ENCODE results near the gene ARL16. TPM values are rescaled to one million over a fixed set of nuclear protein-coding genes. Genes with fewer than 3 reads are reported as not detected.

Gene ARL16
- total RNA-seq, 1 experiment from 2014 or later: 47.5 TPM

DNA sequence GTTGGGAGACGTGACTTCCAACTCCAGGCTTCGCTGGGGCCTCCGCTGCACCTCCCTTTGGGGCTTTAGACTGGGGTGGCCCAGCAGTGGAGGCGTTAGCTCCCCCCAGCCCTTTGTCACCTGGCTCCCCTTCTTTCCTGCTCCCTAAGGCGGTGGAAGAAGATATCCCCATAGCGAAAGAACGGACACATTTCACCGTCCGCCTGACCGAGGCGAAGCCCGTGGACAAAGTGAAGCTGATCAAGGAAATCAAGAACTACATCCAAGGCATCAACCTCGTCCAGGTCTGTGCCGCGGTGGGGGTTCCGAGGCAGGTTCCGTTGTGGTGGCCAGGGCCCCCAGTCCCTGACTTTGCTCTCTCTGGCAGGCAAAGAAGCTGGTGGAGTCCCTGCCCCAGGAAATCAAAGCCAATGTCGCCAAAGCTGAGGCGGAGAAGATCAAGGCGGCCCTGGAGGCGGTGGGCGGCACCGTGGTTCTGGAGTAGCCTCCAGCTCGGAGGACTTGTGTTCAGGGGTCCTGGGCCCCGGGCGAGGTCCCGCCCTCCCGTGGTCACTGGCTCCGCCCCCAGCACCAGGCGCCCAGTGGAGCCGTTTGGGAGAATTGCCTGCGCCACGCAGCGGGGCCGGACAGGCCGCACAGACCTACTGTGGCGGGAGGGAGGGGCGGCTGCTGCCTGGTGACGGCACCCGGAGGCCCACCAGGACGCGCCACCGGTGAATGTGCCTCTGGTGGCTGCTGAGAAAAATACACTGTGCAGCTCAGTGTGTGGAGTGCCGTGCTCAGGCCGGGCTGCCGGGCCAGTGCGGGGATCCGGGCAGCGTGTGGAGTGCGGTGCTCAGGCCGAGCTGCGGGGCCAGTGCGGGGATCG lies 23.4 kb upstream of the ARL16 start:
- peaks cover 25 to 42% of the 10 kb centered on the region in 2 experiments for H3K4me1 ChIP-seq (ENCODE audit: control insufficient read depth in 1 of 2, insufficient read depth in 2 of 2, low read length in 2 of 2)
- H3K27ac ChIP-seq (ENCODE audit: low read depth, low read length): no peak overlapping the region; the same call in 1 of the 2 replicates
- H3K27me3 ChIP-seq (ENCODE audit: insufficient read depth, low read length): no peaks in the 10 kb centered on the region
- peaks cover 16 to 43% of the 10 kb centered on the region in 2 experiments; a peak in 3 of 4 replicates for H3K36me3 ChIP-seq (ENCODE audit: control insufficient read depth in 1 of 2, insufficient read depth in 2 of 2, low read length in 2 of 2)
- no peak overlapping the region for H3K4me3 ChIP-seq (replicated peaks in 1 of 2; ENCODE audit: low read depth in 1 of 2, low read length in 2 of 2)
- H3K9me2 ChIP-seq (ENCODE audit: insufficient read depth): no peaks in the 10 kb centered on the region
- TF ChIP-seq CTCF (IDR thresholded peaks at IDR 0.05 in 2 of 3, conservative IDR thresholded peaks at IDR 0.05 in 1 of 3; ENCODE audit: borderline replicate concordance in 1 of 3, insufficient read depth in 1 of 3, low read depth in 2 of 3, low read length in 2 of 3) (peak in 2 of 3 experiments; percentile 15 to 35; a peak in 2 of 6 replicates), SIN3A (IDR thresholded peaks at IDR 0.05; ENCODE audit: low read depth) (no peak)
- TSS peak; percentile 1 for BruUV-seq (replicated peaks)
- no peak overlapping the region for H2AFZ ChIP-seq (ENCODE audit: low read depth, low read length, poor library complexity, severe bottlenecking)
- no peak for ATAC-seq
- H3K79me2 ChIP-seq (ENCODE audit: insufficient read depth, low read length): peaks cover 57% of the 10 kb centered on the region
- CTCF ChIA-PET: no interaction called here
- no peaks in the 10 kb centered on the region for H3K9me3 ChIP-seq (ENCODE audit: control insufficient read depth in 1 of 2, insufficient read depth in 1 of 2, low read depth in 1 of 2, low read length in 2 of 2)
- no peaks in the 10 kb centered on the region; the same call in 1 of the 2 replicates for H4K20me1 ChIP-seq (ENCODE audit: insufficient read depth)
- intact Hi-C loops (cut with micrococcal nuclease): no loop called here
- POLR2A ChIA-PET: interaction anchor here (1.0 to 1.4 kb wide), 2 partner anchors 23 to 126 kb away, joined by 3 to 5 read pairs; partner anchors contain the start of genes ARL16, HGS and MCRIP1
- no peak for DNase-seq (ENCODE audit: low read depth, low spot score)
- RAD21 ChIA-PET (ENCODE audit: low non-redundant PET in 1 of 2, low total read pairs in 2 of 2, uncharacterized antibody in 2 of 2, unreplicated experiment in 2 of 2): no interaction called here
- H3K9ac ChIP-seq (ENCODE audit: low read length): no peak overlapping the region
- H3K4me2 ChIP-seq (ENCODE audit: low read length): no peak overlapping the region

DNA sequence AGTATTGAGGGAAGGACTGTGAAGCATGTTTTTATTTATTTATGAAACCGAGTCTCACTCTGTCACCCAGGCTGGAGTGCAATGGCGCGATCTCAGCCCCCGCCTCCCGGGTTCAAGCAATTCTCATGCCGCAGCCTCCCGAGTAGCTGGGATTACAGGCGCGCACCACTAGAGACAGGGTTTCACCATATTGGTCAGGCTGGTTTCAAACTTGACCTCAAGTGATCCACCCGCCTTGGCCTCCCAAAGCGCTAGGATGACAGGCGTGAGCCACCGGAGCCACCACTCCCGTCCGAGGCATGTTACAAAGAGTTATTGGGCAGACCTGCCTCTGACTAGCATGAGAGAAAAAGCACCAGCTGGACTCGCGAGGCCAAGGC lies 22.6 kb upstream of the ARL16 start:
- peaks cover 64% of the 10 kb centered on the region for H3K79me2 ChIP-seq (ENCODE audit: insufficient read depth, low read length)
- no peaks in the 10 kb centered on the region for H3K27me3 ChIP-seq (ENCODE audit: insufficient read depth, low read length)
- POLR2A ChIA-PET: interaction anchor here (1.0 to 1.4 kb wide), 2 partner anchors 22 to 127 kb away, joined by 3 to 5 read pairs; partner anchors contain the start of genes ARL16, HGS and MCRIP1
- no TSS peak for BruUV-seq (replicated peaks)
- CTCF ChIA-PET: no interaction called here
- no peaks in the 10 kb centered on the region for H3K9me3 ChIP-seq (ENCODE audit: control insufficient read depth in 1 of 2, insufficient read depth in 1 of 2, low read depth in 1 of 2, low read length in 2 of 2)
- no peaks in the 10 kb centered on the region for H3K9me2 ChIP-seq (ENCODE audit: insufficient read depth)
- no peak for ATAC-seq
- no peaks in the 10 kb centered on the region; the same call in 1 of the 2 replicates for H4K20me1 ChIP-seq (ENCODE audit: insufficient read depth)
- H2AFZ ChIP-seq (ENCODE audit: low read depth, low read length, poor library complexity, severe bottlenecking): no peak overlapping the region
- no peak overlapping the region for H3K4me2 ChIP-seq (ENCODE audit: low read length)
- peaks cover 27 to 42% of the 10 kb centered on the region in 2 experiments for H3K4me1 ChIP-seq (ENCODE audit: control insufficient read depth in 1 of 2, insufficient read depth in 2 of 2, low read length in 2 of 2)
- RAD21 ChIA-PET (ENCODE audit: low non-redundant PET in 1 of 2, low total read pairs in 2 of 2, uncharacterized antibody in 2 of 2, unreplicated experiment in 2 of 2): no interaction called here
- no peak overlapping the region; the same call in 1 of the 2 replicates for H3K27ac ChIP-seq (ENCODE audit: low read depth, low read length)
- no peak overlapping the region for H3K4me3 ChIP-seq (replicated peaks in 1 of 2; ENCODE audit: low read depth in 1 of 2, low read length in 2 of 2)
- intact Hi-C loops (cut with micrococcal nuclease): no loop called here
- DNase-seq (ENCODE audit: low read depth, low spot score): no peak
- H3K9ac ChIP-seq (ENCODE audit: low read length): no peak overlapping the region
- peaks cover 19 to 49% of the 10 kb centered on the region in 2 experiments; a peak in 3 of 4 replicates for H3K36me3 ChIP-seq (ENCODE audit: control insufficient read depth in 1 of 2, insufficient read depth in 2 of 2, low read length in 2 of 2)
- TF ChIP-seq ZNF274 (IDR thresholded peaks at IDR 0.05; ENCODE audit: low read depth, low read length) (no peak), EZH2 (IDR thresholded peaks at IDR 0.05) (no peak), POLR2AphosphoS5 (IDR thresholded peaks at IDR 0.05; ENCODE audit: low read depth, low read length) (no peak), JUND (IDR thresholded peaks at IDR 0.05) (no peak), POLR2A (IDR thresholded peaks at IDR 0.05; ENCODE audit: borderline replicate concordance, extremely low read depth, insufficient read depth, insufficient read length) (no peak), TCF7L2 (IDR thresholded peaks at IDR 0.05; ENCODE audit: borderline replicate concordance, extremely low read depth, insufficient read depth, insufficient read length) (no peak), ELF1 (IDR thresholded peaks at IDR 0.05; ENCODE audit: borderline replicate concordance, low read depth) (no peak), CEBPB (IDR thresholded peaks at IDR 0.05; ENCODE audit: low read depth) (no peak), FOSL1 (IDR thresholded peaks at IDR 0.05; ENCODE audit: low read depth) (no peak), SRF (IDR thresholded peaks at IDR 0.05; ENCODE audit: low read depth) (no peak), CBX3 (IDR thresholded peaks at IDR 0.05; ENCODE audit: low read depth) (no peak), RAD21 (IDR thresholded peaks at IDR 0.05; ENCODE audit: low read depth) (no peak)
- TF ChIP-seq, protein P1, sequence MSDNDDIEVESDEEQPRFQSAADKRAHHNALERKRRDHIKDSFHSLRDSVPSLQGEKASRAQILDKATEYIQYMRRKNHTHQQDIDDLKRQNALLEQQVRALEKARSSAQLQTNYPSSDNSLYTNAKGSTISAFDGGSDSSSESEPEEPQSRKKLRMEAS (IDR thresholded peaks at IDR 0.05): no peak
- TF ChIP-seq, protein P2, sequence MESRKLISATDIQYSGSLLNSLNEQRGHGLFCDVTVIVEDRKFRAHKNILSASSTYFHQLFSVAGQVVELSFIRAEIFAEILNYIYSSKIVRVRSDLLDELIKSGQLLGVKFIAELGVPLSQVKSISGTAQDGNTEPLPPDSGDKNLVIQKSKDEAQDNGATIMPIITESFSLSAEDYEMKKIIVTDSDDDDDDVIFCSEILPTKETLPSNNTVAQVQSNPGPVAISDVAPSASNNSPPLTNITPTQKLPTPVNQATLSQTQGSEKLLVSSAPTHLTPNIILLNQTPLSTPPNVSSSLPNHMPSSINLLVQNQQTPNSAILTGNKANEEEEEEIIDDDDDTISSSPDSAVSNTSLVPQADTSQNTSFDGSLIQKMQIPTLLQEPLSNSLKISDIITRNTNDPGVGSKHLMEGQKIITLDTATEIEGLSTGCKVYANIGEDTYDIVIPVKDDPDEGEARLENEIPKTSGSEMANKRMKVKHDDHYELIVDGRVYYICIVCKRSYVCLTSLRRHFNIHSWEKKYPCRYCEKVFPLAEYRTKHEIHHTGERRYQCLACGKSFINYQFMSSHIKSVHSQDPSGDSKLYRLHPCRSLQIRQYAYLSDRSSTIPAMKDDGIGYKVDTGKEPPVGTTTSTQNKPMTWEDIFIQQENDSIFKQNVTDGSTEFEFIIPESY (IDR thresholded peaks at IDR 0.05; ENCODE audit: extremely low read depth, insufficient replicate concordance, low read length): no peak
